ENCODE measurements around the gene USP31.
"Not testable (repeated sequence)": the region's sequence is repeated elsewhere in the genome, so short reads cannot be mapped to it uniquely, and the experiment has no call there.

The USP31 gene

DNA sequence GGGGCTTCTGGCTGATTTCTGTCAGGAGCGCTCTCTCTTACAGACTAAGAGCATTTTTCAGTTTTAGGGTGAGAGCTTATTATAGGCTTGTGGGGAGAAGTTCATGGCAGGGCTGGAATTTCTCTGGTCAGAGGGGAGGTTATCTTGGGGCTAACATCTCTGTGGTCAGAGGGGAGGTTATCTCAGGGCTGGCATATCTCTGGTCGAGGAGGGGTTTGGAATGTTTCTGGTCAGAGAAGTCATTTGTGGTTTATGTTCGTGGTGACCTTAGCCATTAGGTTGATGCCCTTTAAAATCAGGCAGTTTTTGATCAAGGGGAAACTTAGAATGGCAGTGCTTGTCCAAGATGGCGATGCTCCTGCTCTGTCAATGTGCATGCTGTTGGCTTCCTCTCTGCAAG, 10.8 kb upstream of the USP31 start:
- DNase-seq (ENCODE audit: low spot score) (no peak), FAIRE-seq (no peak)

DNA sequence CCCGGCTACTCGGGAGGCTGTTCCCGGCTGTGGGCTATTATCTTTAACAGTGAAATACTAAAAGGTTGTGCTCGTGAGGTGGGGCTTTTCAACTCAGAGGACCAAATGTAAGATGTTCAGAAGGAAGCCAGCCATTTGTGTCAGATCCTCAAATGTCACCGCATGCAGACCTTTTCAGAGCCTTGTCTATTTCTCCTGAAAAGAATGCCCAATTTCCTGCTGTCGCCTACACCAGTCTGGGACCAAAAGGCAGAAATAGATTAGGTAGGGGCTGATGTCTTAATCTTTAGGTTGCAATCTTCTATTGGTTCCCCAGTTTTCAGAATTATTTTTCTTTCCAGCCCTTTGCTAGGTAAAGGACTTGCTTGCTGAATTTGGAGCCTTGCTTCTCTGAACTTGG, 8.9 kb upstream of the USP31 start:
- FAIRE-seq (no peak), DNase-seq (ENCODE audit: low spot score) (no peak)

DNA sequence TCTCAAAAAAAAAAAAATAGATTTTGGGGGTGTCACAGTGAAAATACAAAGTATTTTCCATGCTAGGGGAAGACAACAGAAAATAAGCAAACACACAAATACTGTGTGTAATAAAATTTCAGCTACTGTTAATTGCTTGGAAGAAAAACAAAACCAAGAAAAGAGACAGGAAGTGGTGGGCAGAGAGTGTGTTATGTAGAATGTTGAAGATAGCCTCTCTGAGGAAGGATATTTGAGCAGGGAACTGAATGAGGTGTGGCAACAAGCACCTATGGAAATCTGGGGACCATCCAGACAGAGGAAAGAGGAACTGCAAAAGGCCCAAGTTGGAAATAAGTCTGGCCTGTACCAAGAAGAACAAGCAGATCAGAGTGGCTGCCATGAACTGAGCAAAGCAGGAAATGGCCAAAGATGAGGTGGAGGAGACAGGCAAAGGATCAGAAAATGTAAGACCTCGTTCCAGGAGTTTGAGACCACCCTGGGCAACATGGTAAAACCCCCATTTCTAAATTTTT, 7.8 kb upstream of the USP31 start:
- DNase-seq (ENCODE audit: low spot score) (no peak), FAIRE-seq (no peak)

DNA sequence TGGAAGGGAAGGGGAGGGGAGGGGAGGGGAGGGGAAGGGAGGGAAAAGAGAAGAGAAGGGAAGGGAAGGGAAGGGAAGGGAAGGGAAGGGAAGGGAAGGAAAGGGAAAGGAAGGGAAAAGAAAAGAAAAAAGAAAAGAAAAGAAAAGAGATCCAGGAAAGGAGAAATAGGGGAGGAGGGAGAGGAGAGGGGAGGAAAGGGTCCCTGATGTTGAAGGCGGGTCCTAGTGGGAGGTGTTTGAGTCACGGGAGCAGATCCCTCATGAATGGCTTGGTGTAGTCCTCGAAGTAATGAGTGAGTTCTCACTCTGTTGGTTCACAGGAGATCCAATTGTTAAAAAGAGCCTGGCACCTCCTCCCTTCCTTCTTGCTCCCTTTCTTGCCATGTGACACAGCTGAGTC, 6.9 kb upstream of the USP31 start:
- no peak for FAIRE-seq

DNA sequence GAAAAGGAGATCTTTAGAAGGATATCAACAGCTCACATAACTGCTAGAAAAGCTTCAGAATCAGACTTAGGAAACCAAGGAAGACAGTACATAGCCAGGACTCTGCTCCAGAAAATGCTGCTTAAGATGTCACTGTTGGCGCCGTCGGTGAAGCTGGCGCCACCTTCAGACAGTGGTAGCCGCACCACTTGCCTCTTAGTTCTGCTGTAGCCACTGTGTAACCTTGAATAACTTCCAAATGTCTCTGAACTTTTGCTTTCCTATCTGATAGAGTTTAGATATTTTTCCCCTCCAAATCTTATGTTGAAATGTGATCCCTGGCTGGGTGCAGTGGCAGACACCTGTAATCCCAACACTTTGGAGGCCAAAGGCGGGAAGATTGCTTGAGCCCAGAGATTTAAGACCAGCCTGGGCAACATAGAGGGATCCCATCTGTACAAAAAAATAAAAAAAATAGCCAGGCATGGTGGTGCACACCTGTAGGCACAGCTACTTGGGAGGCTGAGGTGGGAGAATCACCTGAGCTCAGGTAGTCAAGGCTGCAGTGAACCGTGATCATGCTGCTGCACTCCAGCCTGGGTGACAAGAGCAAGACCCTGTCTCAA, 6.3 kb upstream of the USP31 start:
- DNase-seq (ENCODE audit: low spot score) (no peak), FAIRE-seq (no peak)

More for the DNA sequence above, 6.9 kb upstream of the USP31 start:
- no peak for DNase-seq (ENCODE audit: low spot score)

DNA sequence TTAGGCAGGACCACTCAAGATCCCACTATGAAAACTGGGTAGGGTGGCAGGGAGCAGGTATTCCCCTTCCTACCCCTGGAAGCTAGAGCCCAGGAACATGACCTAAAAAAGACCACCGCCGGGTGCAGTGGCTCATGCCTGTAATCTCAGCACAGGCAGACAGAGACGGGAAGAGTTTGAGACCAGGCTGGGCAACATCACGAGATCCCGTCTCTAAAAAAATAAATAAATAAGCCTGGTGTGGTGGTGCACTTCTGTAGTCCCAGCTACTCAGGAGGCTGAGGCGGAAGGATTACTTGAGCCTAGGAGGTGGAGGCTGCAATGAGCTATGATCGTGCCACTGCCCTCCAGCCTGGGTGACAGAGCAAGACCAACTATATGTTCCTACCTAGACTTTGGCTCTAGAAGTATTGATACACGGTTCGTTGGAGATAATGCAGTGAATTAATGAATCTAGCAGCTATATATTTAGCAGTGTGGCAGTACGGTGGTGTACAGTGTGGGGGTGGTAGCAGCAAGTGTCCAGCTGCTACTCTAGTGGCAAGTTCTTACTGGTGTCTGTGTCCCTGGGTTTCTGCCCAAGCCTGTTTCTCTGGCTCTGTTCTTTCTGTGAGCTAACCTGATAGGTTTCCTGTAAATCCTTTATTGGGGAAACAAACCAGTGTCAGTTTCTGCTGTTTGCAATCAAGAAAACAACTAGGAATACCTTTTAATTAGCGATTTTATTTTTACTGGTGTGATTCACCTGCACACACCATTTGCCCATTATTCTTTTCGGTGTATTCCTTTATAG, 3.3 kb upstream of the USP31 start:
- DNase-seq (ENCODE audit: low spot score) = no peak
- no peak for FAIRE-seq

DNA sequence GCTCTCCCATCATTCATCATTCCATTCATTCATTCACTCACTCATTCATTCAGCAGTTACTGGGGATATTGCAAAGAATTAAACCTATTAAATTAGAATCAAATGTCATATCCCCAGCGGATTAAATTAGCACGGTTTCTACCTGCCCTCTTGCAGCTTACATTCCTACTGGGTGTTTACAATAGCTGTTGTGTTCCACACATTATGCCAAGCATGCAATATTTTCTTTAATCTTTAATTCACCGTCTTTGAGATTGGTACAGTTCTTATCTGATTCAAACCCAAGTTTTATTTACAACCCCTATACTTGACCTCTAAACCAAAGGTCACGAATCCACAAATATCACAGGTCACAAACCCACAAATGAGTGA, 727 bp upstream of the USP31 start:
- DNase-seq (ENCODE audit: low spot score) (no peak), FAIRE-seq (no peak)

DNA sequence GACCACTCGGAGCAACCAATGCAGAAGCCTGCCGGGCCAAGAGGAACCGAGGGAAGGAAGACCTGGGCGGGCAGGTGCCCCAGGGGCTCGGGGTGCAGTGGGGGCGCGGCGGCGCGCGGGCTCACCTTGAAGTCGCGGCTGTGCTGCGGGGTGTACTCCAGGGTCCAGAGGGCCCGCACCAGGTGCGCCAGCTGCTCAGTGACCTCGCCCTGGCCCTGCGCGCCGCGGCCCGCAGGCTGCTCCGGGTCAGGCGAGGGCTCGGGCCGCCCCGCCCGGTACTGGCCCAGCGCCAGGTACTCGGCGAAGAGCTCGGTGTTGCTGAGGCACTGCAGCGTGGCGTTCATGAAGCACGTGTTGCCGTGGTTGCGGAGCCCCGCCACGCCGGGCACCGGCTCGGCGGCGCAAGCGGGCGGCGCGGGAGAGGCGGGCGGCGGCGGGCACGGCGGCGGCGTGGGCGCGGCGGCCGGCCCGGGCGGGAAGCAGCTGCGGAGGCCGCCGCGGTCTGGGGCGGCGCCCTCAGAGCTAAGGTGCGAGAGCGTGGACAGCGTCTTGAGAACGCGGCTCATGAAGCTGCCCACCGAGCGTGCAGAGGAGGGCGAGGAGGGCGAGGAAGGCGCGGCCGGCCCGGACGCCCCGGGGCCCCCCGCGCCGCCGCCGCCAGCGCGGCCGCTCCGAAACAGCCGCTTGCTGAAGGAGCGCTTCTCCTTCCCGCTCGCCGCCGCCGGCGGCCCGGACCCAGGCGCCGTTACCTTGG, 562 bp downstream of the USP31 start:
- FAIRE-seq (no peak), DNase-seq (ENCODE audit: low spot score) (peak; percentile 48)

DNA sequence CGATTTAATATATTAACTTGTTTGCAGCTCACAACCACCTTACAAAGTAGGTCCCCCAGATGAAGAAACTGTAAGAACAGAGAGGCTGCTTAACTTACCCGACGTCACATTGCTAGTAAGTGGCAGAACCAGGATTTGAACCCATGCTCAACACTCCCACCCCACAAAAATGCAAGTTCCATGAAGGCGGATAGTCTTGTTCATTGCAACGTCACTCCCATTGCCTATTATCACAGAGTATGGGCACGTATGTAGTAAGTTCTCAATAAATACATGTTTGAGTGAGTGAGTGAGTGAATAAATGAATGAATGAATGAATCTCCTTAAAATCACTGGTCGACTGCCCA, 1.1 kb downstream of the USP31 start:
- FAIRE-seq (no peak), DNase-seq (ENCODE audit: low spot score) (no peak)

DNA sequence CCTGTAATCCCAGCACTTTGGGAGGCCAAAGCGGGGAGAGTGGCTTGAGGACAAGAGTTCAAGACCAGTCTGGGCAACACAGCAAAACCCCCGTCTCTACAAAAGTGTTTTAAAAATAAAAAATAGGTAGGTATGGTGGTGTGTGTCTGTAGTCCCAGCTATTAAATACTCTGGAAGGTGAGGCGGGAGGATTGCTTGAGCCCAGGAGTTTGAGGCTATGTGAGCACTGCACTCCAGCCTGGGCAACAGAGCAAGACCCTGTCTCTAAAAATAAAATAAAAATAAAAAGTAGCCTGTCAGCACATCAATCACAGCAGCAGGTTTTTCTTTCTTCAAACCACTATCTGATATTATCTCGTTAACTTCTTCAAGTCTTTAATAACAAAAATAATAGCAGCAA, 1.6 kb downstream of the USP31 start:
- FAIRE-seq = no peak
- no peak for DNase-seq (ENCODE audit: low spot score)

DNA sequence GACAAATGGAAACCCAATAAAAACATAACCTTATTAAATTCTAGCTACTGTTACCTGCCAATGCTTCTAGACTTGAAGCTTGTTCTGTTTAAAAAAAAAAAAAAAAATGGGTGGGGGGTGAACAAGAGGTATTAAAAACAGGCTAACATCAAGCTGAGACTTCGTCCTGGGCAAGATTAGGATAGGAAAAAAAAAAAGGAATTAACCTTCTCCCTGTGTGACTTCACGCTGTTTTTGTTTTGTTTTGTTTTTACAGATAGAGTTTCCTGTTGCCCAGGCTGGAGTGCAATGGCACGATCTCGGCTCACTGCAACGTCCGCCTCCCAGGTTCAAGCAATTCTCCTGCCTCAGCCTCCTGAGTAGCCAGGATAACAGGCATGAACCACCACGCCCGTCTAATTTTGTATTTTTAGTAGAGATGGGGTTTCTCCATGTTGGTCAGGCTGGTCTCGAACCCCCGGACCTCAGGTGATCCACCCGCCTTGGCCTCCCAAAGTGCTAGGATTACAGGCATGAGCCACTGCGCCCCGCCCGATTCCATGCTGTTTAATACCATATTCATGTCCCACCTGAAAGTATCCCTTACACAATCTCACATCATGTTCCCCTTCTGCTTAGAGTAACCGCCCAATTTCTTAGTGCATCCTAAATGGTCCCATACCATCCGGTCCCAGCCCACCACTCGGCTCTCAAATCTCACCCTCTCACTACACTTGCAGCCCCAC, 2.2 kb downstream of the USP31 start:
- FAIRE-seq = no peak
- no peak for DNase-seq (ENCODE audit: low spot score)

DNA sequence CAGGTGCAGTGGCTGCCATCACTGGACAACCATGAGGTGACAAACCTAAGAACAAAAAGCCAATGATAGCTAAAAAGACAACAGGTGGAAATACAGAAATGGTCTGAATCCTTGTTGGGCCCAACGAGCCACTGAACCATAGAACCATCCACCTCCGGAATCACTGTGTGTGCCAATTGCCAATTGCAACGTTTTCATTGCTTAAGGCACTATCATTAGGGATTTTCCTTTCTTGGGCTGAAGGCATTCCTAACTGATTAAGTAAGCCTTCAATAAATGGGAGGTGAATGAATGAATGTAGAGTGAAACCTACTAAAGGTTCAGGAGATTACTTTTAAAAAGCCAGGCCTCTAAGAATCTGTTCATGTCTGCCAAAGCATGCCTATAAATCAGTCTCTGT, 3.6 kb downstream of the USP31 start:
- DNase-seq (ENCODE audit: low spot score) (peak; percentile 84), FAIRE-seq (peak; percentile 87)

DNA sequence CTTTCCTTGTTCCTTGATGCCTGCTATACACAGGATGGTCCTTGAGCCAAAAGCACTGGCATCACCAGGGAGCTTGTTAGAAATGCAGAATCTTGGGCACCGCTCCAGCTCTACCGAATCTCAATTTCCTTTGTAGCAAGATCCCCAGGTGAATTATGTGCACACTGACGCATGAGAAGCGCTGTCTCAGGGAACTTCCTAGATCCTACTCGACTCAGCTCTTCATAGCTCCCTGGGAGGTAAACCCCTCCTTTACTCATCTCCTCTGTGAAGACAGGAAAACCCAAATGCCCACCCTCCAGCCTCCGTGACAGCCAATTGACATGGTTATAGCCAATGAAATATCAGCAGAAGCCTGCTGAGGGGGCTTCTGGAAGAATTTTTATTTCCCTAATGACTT, 4.1 kb downstream of the USP31 start:
- FAIRE-seq = no peak
- DNase-seq (ENCODE audit: low spot score) = peak; percentile 79

DNA sequence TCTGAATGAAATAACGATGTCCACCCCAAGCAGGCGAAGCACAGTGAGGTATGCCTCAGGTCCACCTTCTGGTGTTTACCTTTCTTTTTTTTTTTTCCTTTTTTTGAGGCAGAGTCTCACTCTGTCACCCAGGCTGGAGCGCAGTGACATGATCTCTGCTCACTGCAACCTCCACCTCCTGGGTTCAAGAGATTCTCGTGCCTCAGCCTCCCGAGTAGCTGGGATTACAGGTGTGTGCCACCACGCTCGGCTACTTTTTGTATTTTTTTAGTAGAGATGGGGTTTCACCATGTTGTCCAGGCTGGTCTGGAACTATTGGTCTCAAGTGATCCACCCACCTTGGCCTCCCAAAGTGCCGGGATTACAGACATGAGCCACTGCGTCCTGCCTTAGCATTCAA, 4.9 kb downstream of the USP31 start:
- DNase-seq (ENCODE audit: low spot score); FAIRE-seq: not testable (repeated sequence)

DNA sequence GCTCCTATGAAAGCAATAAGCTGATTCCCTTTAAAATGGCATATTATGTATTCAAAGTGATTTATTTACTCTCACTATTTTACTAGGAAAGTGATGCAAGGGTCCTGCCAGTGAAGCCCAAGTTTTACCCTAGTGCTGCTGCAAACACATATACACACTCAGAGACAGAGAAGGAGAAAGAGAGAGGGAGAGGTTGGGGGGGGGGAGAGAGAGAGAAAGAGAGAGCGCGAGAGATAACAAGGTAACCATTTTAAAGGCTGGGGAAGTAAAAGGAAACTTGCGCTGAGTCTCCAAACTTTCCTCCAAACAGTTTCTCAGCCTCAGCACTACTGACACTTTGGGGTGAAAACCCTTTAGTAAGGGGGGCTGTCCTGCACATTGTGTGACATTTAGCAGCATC, 5.9 kb downstream of the USP31 start:
- DNase-seq (ENCODE audit: low spot score) (no peak), FAIRE-seq (no peak)

DNA sequence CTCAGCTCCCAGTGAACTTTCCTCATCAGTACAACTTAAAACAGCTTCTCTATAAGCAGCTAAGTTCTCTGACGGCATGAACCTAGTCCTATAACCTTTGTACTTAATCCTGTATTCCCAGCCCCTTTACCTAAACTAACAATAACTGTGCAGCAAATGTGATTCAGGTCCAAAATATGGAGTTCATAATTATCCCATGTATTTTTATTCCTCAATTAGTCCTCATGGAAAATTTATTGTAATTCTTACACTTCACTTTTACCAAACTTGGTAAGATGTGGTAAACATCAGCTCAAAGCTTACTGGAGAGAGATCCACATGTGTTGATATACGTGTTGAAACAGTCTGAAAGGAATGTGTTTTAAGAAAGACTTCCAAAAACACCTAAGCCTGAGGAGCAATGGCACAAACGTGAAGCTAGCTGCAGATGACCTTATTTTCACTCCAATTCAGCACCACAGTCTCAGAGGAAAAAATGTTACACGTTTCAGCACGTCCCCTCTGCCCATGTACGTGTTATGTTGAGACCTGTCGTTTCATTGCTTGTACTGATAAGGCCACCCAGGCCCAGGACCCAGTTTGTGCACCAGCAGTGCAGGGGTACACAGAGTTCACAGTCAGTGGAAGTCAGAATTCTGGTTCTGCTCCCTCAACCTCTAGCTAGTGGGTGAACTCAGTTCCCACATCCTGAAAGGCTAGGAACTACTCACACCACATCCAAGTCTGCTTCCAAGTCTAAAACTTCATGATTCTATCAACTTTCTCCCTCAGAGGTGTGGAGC, 7.1 kb downstream of the USP31 start:
- FAIRE-seq (no peak), DNase-seq (ENCODE audit: low spot score) (no peak)

DNA sequence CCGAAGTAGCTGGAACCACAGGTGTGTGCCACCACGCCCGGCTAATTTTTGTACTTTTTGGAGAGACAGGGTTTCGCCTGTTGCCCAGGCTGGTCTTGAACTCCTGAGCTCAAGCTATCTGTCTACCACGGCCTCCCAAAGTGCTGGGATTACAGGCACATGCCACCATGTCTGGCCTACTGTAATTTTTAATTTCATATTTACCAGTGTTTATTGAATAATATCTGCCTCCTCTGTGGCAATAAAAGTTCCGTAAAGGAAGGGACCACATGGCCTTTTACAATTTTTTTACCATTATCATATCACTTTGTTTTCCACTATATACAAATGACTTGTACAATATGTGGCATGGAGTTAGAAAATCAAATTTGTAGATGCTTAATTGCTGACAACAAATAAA, 7.8 kb downstream of the USP31 start:
- FAIRE-seq = no peak
- no peak for DNase-seq (ENCODE audit: low spot score)

DNA sequence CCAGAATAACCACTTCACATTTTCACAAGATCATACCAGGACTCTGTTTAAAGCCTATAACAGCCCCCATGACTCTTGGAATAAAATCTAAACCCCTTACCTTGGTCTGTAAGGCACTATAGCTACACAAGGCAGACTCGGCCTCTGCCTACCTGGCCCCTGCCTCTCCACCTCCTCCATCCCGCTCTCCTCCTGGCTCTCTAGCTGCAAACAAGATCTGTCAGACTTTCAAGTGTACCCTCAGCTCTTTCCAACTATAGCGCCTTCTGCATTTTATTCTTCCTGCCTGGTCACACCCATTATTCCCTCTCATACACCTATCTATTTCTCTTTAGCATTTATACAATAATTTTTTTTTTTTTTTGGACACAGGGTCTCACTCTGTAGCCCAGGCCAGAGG, 8.2 kb downstream of the USP31 start:
- no peak for FAIRE-seq

DNA sequence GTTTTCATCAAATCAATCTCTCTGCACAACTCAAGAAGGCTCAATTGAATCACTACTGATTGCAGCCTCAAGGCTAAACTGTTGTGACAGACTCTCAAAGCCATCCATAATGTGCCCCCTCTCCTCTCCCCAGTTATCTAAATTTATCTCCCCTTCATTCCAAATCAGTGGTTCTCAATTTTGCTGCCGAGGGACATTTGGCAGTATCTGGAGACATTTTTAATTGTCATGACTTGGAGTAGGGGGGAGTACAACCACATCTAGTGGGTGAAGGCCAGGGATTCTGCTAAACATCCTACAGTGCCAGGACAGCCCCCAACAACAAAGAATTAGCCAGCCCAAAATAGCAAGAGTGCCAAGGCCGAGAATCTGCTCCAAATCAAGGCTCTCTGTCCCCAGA, 9.1 kb downstream of the USP31 start:
- FAIRE-seq (no peak), DNase-seq (ENCODE audit: low spot score) (no peak)

More for the DNA sequence above, 8.2 kb downstream of the USP31 start:
- DNase-seq (ENCODE audit: low spot score) = no peak

DNA sequence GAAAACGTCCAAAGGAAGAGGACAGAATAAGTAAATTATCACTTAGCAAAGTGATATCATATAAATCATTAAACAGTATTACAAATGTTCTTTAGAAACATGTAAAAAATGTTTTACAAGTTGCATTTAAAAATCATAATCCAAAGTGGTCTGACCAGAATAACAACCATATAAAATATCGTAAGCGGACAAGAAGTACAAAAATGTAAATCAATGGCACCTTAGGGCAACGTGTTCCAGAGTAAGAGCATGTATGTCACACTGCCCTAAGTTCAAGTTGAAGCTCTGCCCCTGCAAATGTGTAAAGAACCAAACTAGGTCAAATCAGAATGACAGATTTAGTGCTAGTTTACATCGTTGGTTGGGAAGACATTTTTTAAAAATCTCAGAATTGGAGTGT, 11.4 kb downstream of the USP31 start:
- DNase-seq (ENCODE audit: low spot score) (no peak), FAIRE-seq (no peak)

DNA sequence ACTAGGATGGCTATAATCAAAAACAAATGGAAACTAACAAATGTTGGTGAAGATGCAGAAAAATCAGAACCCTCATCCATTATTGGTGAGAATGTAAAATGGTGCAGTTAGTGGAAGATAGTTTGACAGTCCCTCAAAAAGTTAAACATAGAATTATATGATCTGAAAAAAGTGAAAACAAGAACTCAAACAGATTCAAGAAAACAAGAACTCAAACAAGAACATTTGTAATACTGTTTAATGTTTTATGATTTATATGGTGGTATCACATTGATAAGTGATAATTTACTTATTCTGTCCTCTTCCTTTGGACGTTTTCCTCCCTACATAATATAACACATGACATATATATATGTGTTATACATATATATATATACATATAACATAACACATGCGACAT, 12.0 kb downstream of the USP31 start:
- FAIRE-seq = no peak
- no peak for DNase-seq (ENCODE audit: low spot score)
